ENCODE results near the gene LNX1. TPM values are rescaled to one million over a fixed set of nuclear protein-coding genes. Genes with fewer than 3 reads are reported as not detected.

The LNX1 gene
- total RNA-seq, 2 donors from 2014 or later = 4.5 to 8.9 TPM

DNA sequence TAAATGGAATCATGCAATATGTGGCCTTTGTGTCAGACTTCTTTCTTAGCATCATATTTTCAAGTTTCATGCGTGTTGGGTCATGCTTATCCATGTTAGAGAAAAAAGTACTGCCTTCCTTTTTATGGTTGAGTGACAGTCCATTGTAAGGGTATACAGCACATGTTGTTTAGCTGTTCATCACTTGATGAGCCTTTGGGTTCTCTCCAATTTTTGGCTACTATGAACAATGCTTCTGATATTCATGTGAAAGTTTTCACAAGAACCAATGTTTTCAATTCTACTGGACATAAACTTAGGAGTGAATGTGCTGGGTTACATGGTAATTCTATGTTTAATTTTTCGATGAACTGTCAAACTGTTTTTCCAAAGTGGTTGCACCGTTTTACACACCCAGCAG is 28.1 kb upstream of the LNX1 start:
- H3K27ac ChIP-seq = no peak overlapping the region
- H3K4me3 ChIP-seq = no peak overlapping the region
- TF ChIP-seq, protein P1, sequence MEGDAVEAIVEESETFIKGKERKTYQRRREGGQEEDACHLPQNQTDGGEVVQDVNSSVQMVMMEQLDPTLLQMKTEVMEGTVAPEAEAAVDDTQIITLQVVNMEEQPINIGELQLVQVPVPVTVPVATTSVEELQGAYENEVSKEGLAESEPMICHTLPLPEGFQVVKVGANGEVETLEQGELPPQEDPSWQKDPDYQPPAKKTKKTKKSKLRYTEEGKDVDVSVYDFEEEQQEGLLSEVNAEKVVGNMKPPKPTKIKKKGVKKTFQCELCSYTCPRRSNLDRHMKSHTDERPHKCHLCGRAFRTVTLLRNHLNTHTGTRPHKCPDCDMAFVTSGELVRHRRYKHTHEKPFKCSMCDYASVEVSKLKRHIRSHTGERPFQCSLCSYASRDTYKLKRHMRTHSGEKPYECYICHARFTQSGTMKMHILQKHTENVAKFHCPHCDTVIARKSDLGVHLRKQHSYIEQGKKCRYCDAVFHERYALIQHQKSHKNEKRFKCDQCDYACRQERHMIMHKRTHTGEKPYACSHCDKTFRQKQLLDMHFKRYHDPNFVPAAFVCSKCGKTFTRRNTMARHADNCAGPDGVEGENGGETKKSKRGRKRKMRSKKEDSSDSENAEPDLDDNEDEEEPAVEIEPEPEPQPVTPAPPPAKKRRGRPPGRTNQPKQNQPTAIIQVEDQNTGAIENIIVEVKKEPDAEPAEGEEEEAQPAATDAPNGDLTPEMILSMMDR (IDR thresholded peaks at IDR 0.05) = no peak
- DNase-seq (ENCODE audit: low spot score) = no peak
- no peaks in the 10 kb centered on the region for H3K9me3 ChIP-seq
- no peaks in the 10 kb centered on the region for H3K36me3 ChIP-seq
- H3K4me1 ChIP-seq = no peaks in the 10 kb centered on the region
- no peaks in the 10 kb centered on the region for H3K27me3 ChIP-seq

DNA sequence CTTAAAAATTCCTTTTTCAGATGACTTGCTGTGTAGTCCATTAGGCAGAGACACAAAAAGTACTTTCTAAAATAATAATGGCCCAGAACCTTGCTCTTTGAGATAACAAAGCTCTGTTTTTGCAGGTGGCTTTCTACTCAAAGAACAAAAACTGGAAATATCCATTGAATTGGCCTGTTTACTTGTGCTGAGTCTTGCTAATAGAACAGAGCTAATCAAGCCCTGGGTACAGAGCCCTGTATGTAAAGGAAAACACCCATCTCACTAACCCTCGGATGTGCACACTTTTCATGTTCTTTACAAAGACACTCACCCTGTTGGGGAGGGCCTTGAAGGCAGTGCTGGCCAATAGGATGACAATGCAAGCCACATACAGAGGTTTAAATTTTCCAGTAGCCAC is 27.0 kb upstream of the LNX1 start:
- TF ChIP-seq, protein P1 (IDR thresholded peaks at IDR 0.05) = no peak
- no peaks in the 10 kb centered on the region for H3K36me3 ChIP-seq
- no peaks in the 10 kb centered on the region for H3K9me3 ChIP-seq
- no peak for DNase-seq (ENCODE audit: low spot score)
- no peak overlapping the region for H3K27ac ChIP-seq
- no peak overlapping the region for H3K4me3 ChIP-seq
- no peaks in the 10 kb centered on the region for H3K4me1 ChIP-seq
- no peaks in the 10 kb centered on the region for H3K27me3 ChIP-seq

DNA sequence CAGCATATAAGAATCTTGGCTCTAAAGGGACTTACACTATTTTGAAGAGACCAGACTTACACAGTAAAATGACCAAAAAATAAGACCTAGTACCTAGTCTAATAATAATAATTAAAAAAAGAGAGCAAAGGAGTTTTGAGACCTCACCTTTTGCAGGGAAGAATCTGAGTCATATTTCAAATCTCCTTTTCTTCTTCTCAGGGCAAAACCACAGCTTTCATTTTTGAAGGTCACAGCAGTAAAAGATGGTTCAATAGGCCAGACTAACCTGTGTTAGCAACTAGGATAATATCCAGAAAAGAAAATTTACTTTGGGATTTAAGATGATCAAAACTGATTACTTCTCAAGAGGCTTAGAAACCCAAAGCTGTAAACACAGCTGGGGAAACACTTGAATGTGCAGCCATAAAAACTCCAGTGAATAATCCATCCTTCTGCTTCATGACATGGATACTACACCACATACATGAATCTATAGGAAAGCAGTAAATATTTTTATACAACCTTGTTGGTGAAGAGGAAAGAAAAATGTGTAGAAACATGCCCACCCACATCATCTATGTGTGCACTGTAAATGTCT is 25.9 kb upstream of the LNX1 start:
- TF ChIP-seq, protein P1 (IDR thresholded peaks at IDR 0.05) = no peak
- Histone ChIP-seq H3K27me3 (no peaks in the 10 kb centered on the region), H3K4me1 (no peaks in the 10 kb centered on the region), H3K27ac (no peak overlapping the region), H3K9me3 (no peaks in the 10 kb centered on the region), H3K36me3 (no peaks in the 10 kb centered on the region), H3K4me3 (no peak overlapping the region)
- no peak for DNase-seq (ENCODE audit: low spot score)

DNA sequence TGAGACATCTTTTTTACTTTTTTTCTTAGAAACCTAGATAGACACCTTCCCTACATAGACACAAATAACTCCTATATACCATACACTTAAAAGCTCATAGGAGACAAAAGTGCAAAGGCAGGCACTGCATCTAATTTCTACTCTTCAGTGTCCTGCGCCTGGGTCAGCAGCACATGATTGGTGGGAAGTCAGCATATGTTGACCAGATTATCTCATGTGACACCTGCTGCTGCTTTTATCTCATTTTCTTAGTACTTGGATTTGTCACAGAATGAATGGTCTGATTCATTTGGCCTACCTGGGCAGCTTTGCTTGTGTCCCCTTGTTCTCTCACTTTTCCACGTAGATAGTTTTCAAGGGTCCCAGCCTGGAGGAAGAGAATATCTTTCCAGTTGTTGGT is 24.9 kb upstream of the LNX1 start:
- Histone ChIP-seq H3K36me3 (no peaks in the 10 kb centered on the region), H3K4me1 (no peaks in the 10 kb centered on the region), H3K27me3 (no peaks in the 10 kb centered on the region), H3K27ac (no peak overlapping the region), H3K4me3 (no peak overlapping the region), H3K9me3 (no peaks in the 10 kb centered on the region)
- DNase-seq (ENCODE audit: low spot score) = no peak
- TF ChIP-seq, protein P1 (IDR thresholded peaks at IDR 0.05) = no peak

DNA sequence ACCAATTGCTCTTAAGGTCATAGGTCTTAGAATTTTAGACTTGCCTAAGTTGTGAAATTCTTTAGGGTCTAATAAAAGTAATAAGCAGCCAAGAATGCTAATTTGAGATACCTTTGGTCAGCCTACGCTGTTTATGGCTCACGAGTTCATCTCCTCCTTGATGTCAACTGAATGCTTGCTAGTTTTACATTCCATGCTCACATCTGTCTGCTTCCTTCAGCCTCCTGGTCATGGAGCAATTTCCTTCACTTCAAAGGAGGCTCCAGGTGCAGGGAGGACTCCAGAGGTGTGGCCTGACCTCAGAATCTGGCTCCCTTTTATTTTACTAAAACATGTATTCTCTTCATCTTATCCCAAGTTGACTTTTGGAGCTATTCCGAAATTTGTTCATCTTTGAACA is 23.3 kb upstream of the LNX1 start:
- TF ChIP-seq, protein P1 (IDR thresholded peaks at IDR 0.05) = no peak
- H3K36me3 ChIP-seq = no peaks in the 10 kb centered on the region
- no peak for DNase-seq (ENCODE audit: low spot score)
- no peaks in the 10 kb centered on the region for H3K4me1 ChIP-seq
- H3K4me3 ChIP-seq = no peak overlapping the region
- H3K9me3 ChIP-seq = no peaks in the 10 kb centered on the region
- no peak overlapping the region for H3K27ac ChIP-seq
- H3K27me3 ChIP-seq = no peaks in the 10 kb centered on the region

DNA sequence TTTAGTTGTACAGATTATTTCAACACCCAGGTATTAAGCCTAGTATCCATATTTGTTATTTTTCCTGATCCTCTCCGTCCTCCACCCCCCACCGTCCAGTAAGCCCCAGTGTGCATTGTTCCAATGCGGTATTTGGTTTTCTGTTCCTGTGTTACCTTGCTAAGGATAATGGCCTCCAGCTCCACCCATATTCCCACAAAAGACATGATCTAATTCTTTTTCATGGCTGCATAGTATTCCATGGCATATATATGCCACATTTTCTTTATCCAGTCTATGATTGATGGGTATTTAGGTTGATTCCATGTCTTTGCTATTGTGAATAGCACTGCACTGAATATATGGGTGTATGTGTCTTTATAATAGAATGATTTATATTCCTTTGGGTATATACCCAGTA is 22.1 kb upstream of the LNX1 start:
- no peak for DNase-seq (ENCODE audit: low spot score)
- Histone ChIP-seq H3K4me3 (no peak overlapping the region), H3K9me3 (no peaks in the 10 kb centered on the region), H3K27me3 (no peaks in the 10 kb centered on the region), H3K27ac (no peak overlapping the region), H3K36me3 (no peaks in the 10 kb centered on the region), H3K4me1 (no peaks in the 10 kb centered on the region)
- TF ChIP-seq, protein P1 (IDR thresholded peaks at IDR 0.05) = no peak
